OCI-LY7 (cell line): ENCODE data around the gene RCOR1.

Experiments
- CTCF ChIP-seq: fragments of 200-600 bp; sonication (generic); conservative IDR thresholded peaks from 2 replicates; pipeline ENCODE4 v1.5.1; 2014; ENCODE audit warnings: mild to moderate bottlenecking, antibody characterized with exemption, low read length, moderate library complexity, mixed read lengths
- EZH2phosphoT487 ChIP-seq: fragments of 200-600 bp; sonication (generic); IDR thresholded peaks from 2 replicates; pipeline ENCODE4 v1.6.1; 2018; ENCODE audit warnings: low read depth, borderline replicate concordance, mild to moderate bottlenecking, mixed run types, antibody characterized with exemption, low read length, moderate library complexity, mixed read lengths

- TF ChIP-seq CTCF (no peak), EZH2phosphoT487 (no peak)
Measured at GRCh38 chr14:102629808-102630350, 37.4 kb downstream of the RCOR1 start.
